Coronary artery (tissue), 2 donors: Measurements from ENCODE around the gene PIK3R1.

Experiments used
- DNase-seq: peaks from one replicate; pipeline ENCODE4 v3.0.0-alpha.2; 2017; ENCODE audit warnings: low spot score
- H3K27ac ChIP-seq, 2 donors: fragments of 200-600 bp; sonication (generic); one replicate each; pipeline ENCODE4 v1.5.1; 2016 to 2019
- H3K4me3 ChIP-seq: fragments of 200-600 bp; sonication (generic); 2 replicates; pipeline ENCODE4 v1.5.1; 2016; ENCODE audit warnings: mild to moderate bottlenecking, moderate library complexity
- TF ChIP-seq, protein P1 (sequence below): fragments of 200-600 bp; sonication (generic); IDR thresholded peaks from one replicate; pipeline ENCODE4 v1.5.1; 2019; ENCODE audit warnings: antibody characterized with exemption

Gene PIK3R1

GRCh38 chr5:68240771-68241170 lies 25.2 kb downstream of the PIK3R1 start:
- TF ChIP-seq, protein P1, sequence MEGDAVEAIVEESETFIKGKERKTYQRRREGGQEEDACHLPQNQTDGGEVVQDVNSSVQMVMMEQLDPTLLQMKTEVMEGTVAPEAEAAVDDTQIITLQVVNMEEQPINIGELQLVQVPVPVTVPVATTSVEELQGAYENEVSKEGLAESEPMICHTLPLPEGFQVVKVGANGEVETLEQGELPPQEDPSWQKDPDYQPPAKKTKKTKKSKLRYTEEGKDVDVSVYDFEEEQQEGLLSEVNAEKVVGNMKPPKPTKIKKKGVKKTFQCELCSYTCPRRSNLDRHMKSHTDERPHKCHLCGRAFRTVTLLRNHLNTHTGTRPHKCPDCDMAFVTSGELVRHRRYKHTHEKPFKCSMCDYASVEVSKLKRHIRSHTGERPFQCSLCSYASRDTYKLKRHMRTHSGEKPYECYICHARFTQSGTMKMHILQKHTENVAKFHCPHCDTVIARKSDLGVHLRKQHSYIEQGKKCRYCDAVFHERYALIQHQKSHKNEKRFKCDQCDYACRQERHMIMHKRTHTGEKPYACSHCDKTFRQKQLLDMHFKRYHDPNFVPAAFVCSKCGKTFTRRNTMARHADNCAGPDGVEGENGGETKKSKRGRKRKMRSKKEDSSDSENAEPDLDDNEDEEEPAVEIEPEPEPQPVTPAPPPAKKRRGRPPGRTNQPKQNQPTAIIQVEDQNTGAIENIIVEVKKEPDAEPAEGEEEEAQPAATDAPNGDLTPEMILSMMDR: no peak
- no peak overlapping the region for H3K27ac ChIP-seq
- peak overlapping the region; percentile 13 for H3K4me3 ChIP-seq

DNA sequence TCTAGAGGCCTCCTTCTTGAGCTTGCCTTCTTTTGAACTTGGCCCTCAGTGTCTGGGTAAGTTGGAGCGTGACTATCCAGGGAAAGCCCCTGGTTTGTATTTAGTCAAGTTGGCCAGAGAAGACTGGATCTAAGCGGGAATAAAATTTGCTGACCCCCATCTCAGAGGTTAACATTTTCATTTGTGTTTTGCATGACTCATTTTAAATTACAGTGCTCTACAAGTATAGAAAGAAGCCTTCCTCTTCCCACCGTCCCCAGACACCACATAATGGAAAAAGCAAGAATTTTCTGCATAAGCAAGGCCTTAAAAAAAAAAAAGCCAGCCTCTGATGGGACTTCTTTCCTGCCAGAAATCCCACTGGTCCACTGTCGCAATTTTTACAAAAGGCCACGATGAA lies 27.2 kb downstream of the PIK3R1 start:
- peak overlapping the region; percentile 58 to 73 for H3K27ac ChIP-seq
- TF ChIP-seq, protein P1: no peak
- DNase-seq: no peak
- H3K4me3 ChIP-seq: no peak overlapping the region

More at GRCh38 chr5:68240771-68241170, 25.2 kb downstream of the PIK3R1 start:
- no peak for DNase-seq

DNA sequence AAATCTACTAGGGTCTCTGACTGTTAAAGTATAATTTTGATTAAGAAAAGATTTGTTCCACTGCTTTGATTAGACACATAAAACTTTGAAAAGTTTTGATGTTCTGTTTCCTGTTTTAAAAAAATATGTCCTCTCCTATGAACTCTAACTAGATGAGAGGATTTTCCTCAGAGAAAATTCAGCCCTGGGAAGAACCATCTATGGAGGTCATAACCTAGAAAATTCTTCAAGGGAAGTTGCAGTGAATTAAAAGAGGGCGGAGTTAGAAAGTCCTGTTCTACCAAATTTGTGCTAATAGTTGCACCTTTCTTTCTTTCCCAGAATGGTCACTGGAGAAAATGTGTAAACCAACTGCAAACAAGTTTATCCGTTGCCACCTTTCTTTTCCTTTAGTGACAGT lies 27.7 kb downstream of the PIK3R1 start:
- Histone ChIP-seq H3K27ac (peak overlapping the region; percentile 58 to 62), H3K4me3 (peak overlapping the region; percentile 29)
- TF ChIP-seq, protein P1: no peak
- DNase-seq: no peak

- DNase-seq: no peak
- H3K27ac ChIP-seq: peak overlapping the region in 1 of 2 donors; percentile 62
- TF ChIP-seq, protein P1: no peak
- H3K4me3 ChIP-seq: peak overlapping the region; percentile 29
Observed at GRCh38 chr5:68243681-68244080, 28.1 kb downstream of the PIK3R1 start.

GRCh38 chr5:68245319-68245718 lies 29.8 kb downstream of the PIK3R1 start:
- TF ChIP-seq, protein P1: no peak
- Histone ChIP-seq H3K4me3 (no peak overlapping the region), H3K27ac (no peak overlapping the region)
- no peak for DNase-seq

GRCh38 chr5:68246802-68247201 lies 31.2 kb downstream of the PIK3R1 start:
- H3K27ac ChIP-seq: no peak overlapping the region
- no peak overlapping the region for H3K4me3 ChIP-seq
- TF ChIP-seq, protein P1: no peak
- DNase-seq: no peak

- Histone ChIP-seq H3K4me3 (no peak overlapping the region), H3K27ac (no peak overlapping the region)
- no peak for DNase-seq
- TF ChIP-seq, protein P1: no peak
Observed at GRCh38 chr5:68247627-68248026, 32.1 kb downstream of the PIK3R1 start.
